Osteocyte (in vitro differentiated cells): ENCODE measurements around the gene LRRC27. TPM values are rescaled to one million over a fixed set of nuclear protein-coding genes. Genes with fewer than 3 reads are reported as not detected.

ENCODE experiments used
- DNase-seq: peaks from one replicate; pipeline ENCODE4 v3.0.0; 2021; ENCODE audit warnings: mixed read lengths; ENCODE audit not compliant: unreplicated experiment; ENCODE audit errors: extremely low spot score
- H3K27ac Mint-ChIP-seq: one replicate; pipeline ENCODE4 v1.8.0; 2021; ENCODE audit warnings: mild to moderate bottlenecking, mixed read lengths; ENCODE audit not compliant: unreplicated experiment
- H3K27me3 Mint-ChIP-seq: one replicate; pipeline ENCODE4 v1.8.0; 2021; ENCODE audit warnings: mixed read lengths; ENCODE audit not compliant: unreplicated experiment
- H3K36me3 Mint-ChIP-seq: one replicate; pipeline ENCODE4 v1.8.0; 2021; ENCODE audit warnings: mixed read lengths; ENCODE audit not compliant: unreplicated experiment
- H3K4me1 Mint-ChIP-seq: one replicate; pipeline ENCODE4 v1.8.0; 2021; ENCODE audit warnings: mixed read lengths; ENCODE audit not compliant: unreplicated experiment
- H3K4me3 Mint-ChIP-seq: one replicate; pipeline ENCODE4 v1.8.0; 2021; ENCODE audit warnings: mild to moderate bottlenecking, moderate library complexity, mixed read lengths; ENCODE audit not compliant: unreplicated experiment
- H3K9me3 Mint-ChIP-seq: one replicate; pipeline ENCODE4 v1.8.0; 2021; ENCODE audit warnings: mixed read lengths; ENCODE audit not compliant: unreplicated experiment
- total RNA-seq: library from RNA; stranded (reverse); gene quantifications from 2 replicates; pipeline ENCODE4 v1.2.1, GENCODE V29; 2021
- TF ChIP-seq, protein P1 (sequence below): fragments of 200-600 bp; sonication (generic); IDR thresholded peaks from 2 replicates; pipeline ENCODE4 v1.5.0; 2021; ENCODE audit warnings: antibody characterized with exemption, mild to moderate bottlenecking, moderate library complexity

LRRC27 gene
- total RNA-seq, 1 donor from 2014 or later, result 18.9 TPM

DNA sequence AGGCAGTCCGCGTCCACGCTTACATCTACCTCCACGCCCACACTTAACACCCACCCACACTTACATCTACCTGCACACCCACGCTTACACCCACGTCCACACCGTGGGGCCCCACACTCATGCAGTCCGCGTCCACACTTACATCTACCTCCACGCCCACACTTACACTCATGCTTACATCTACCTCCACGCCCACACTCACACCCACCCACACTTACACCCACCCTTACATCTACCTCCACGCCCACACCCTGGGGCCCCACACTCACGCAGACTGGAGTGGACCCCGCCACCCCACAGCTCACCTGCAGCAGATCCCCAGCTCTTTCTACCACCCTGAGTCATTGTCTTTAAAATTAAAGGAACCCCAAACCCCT is 32.6 kb downstream of the LRRC27 start:
- TF ChIP-seq, protein P1, sequence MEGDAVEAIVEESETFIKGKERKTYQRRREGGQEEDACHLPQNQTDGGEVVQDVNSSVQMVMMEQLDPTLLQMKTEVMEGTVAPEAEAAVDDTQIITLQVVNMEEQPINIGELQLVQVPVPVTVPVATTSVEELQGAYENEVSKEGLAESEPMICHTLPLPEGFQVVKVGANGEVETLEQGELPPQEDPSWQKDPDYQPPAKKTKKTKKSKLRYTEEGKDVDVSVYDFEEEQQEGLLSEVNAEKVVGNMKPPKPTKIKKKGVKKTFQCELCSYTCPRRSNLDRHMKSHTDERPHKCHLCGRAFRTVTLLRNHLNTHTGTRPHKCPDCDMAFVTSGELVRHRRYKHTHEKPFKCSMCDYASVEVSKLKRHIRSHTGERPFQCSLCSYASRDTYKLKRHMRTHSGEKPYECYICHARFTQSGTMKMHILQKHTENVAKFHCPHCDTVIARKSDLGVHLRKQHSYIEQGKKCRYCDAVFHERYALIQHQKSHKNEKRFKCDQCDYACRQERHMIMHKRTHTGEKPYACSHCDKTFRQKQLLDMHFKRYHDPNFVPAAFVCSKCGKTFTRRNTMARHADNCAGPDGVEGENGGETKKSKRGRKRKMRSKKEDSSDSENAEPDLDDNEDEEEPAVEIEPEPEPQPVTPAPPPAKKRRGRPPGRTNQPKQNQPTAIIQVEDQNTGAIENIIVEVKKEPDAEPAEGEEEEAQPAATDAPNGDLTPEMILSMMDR, result no peak
- Mint-ChIP-seq H3K27ac (no peak overlapping the region), H3K36me3 (peaks cover 35% of the 10 kb centered on the region), H3K4me3 (no peak overlapping the region), H3K9me3 (no peaks in the 10 kb centered on the region), H3K4me1 (no peaks in the 10 kb centered on the region), H3K27me3 (no peaks in the 10 kb centered on the region)
- DNase-seq, result peak; percentile 85

DNA sequence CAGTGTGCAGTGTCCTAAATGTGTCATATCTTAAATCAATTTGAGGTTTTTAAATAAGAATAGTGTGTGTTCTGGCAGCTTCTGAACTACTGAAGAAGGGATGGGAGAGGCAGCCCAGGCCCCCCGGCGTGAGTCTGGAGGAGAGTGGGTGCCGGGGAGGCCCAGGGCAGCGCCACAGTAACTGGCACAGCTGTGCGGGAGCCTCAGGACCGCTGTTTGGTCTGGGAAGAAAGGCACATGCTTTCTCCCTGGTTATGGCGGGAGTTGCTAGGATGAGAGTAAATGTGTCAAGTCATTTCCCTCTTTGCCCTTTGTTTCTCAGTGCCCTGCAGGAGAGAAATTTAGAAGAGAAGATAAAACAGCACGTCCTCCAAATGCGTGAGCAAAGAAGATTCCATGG is 33.1 kb downstream of the LRRC27 start:
- no peak for DNase-seq
- Mint-ChIP-seq H3K27me3 (no peaks in the 10 kb centered on the region), H3K4me3 (no peak overlapping the region), H3K9me3 (no peaks in the 10 kb centered on the region), H3K36me3 (peaks cover 35% of the 10 kb centered on the region), H3K27ac (no peak overlapping the region), H3K4me1 (no peaks in the 10 kb centered on the region)
- TF ChIP-seq, protein P1, result no peak

DNA sequence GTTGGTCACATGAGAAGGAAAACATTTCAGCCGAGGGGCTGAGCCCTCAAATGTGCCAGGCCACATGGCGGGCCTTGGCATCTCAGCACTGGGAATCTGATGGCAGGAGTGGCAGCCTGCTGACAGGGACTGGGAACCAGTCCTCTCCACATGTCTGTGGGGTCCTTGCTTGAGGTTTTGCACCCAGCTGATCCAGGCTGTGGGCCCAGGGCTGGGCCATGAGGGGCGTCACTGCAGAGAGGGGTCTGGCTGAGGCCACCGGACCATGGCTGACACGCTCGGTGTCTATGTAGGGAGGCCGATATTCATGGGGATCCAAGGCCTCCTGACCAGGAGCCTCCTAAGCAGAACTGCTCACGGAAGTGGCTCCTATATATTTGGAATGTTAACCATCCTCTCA is 34.0 kb downstream of the LRRC27 start:
- TF ChIP-seq, protein P1, result no peak
- H3K4me3 Mint-ChIP-seq, result no peak overlapping the region
- no peaks in the 10 kb centered on the region for H3K9me3 Mint-ChIP-seq
- H3K27me3 Mint-ChIP-seq, result no peaks in the 10 kb centered on the region
- DNase-seq, result no peak
- no peaks in the 10 kb centered on the region for H3K4me1 Mint-ChIP-seq
- H3K36me3 Mint-ChIP-seq, result peaks cover 35% of the 10 kb centered on the region
- H3K27ac Mint-ChIP-seq, result no peak overlapping the region

DNA sequence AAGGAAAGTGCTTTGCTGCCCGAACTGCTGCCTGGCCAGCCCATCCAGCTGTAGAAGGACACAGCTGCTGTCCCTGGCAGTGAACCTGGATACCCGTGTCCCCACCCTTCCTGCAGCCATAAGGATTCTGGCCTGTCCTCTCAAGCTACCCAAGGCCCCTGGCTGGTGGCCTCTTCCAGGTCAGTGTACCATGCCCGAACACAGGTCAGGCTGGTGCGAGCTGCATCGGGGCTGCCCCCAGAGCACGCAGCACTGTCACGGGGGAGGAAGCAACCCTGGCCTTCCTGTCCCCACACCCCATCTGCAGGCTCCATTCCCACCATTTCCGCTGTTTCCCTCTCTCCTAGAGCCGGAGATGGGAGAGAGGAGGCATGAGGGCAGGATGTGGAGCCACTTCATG is 34.5 kb downstream of the LRRC27 start:
- peaks cover 35% of the 10 kb centered on the region for H3K36me3 Mint-ChIP-seq
- no peak for DNase-seq
- no peak overlapping the region for H3K4me3 Mint-ChIP-seq
- H3K27me3 Mint-ChIP-seq, result no peaks in the 10 kb centered on the region
- no peaks in the 10 kb centered on the region for H3K4me1 Mint-ChIP-seq
- H3K27ac Mint-ChIP-seq, result no peak overlapping the region
- H3K9me3 Mint-ChIP-seq, result no peaks in the 10 kb centered on the region
- TF ChIP-seq, protein P1, result no peak

DNA sequence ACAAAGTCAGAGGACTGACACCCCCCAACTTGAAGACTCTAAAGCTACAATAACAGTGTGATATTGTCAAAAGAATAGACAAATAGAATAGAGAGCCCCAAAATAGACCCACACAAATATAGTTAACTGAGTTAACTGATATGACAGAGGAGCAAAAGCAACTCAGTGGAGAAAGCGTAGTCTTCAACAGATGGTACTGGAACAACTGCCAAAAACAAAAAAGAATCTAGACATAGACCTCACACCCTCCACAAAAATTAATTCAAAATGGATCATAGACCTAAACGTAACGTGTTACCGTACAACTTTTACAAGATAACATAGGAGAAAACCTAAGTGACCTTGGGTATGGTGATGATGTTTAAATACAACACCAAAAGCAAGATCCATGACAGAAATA is 36.4 kb downstream of the LRRC27 start:
- H3K36me3 Mint-ChIP-seq, result peaks cover 30% of the 10 kb centered on the region
- no peaks in the 10 kb centered on the region for H3K9me3 Mint-ChIP-seq
- H3K27ac Mint-ChIP-seq, result no peak overlapping the region
- H3K27me3 Mint-ChIP-seq, result no peaks in the 10 kb centered on the region
- no peak overlapping the region for H3K4me3 Mint-ChIP-seq
- no peaks in the 10 kb centered on the region for H3K4me1 Mint-ChIP-seq
- no peak for DNase-seq
- TF ChIP-seq, protein P1, result no peak
